ENCODE measurements around the gene PAQR6.

PAQR6 gene

DNA sequence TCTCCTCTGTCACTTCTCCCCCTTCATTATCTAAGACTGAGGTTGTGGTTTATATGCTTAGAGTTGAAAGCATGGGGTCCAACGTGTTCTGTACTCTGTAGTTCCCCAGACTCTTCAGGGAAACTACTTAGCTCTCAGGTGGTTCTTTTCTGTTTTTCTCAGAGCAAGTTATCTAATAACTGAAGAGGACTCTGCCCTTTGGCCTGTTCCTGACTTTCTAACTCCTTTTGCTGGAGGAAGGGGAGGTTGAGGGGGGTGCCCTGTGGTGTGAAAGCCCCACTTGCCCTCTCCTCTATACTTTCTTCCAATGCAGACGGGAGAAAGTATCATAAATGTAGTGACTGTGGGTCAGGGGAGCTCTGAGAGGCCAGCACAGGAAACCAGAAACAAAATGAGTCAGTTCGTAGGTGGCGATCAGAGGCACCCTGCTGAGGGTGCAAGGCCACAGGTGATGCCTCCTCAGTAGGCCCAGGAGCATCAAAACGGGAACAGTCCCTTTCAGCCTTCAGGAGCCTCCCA is 49.0 kb downstream of the PAQR6 start:
- DNase-seq (ENCODE audit: low read depth in 1 of 2, low spot score in 1 of 2): no peak
- no peaks in the 10 kb centered on the region for H3K27me3 ChIP-seq (ENCODE audit: insufficient read depth, poor library complexity, severe bottlenecking)
- no peak for TF ChIP-seq CTCF (IDR thresholded peaks at IDR 0.05; ENCODE audit: insufficient read depth, low read length)
- no peak for TF ChIP-seq POLR2AphosphoS5 (IDR thresholded peaks at IDR 0.05; ENCODE audit: low read depth)
- TF ChIP-seq SPI1 (IDR thresholded peaks at IDR 0.05; ENCODE audit: borderline replicate concordance, low read depth): no peak
- TF ChIP-seq GABPA (IDR thresholded peaks at IDR 0.05; ENCODE audit: low read depth): no peak
- no peak for TF ChIP-seq REST (IDR thresholded peaks at IDR 0.05; ENCODE audit: insufficient replicate concordance, low read depth)
- H3K27ac ChIP-seq (replicated peaks): no peak overlapping the region
- no peak overlapping the region for H3K4me3 ChIP-seq (replicated peaks; ENCODE audit: insufficient read depth, low read length)

- Histone ChIP-seq H3K27ac (replicated peaks) (no peak overlapping the region), H3K27me3 (ENCODE audit: insufficient read depth, poor library complexity, severe bottlenecking) (no peaks in the 10 kb centered on the region), H3K4me3 (replicated peaks; ENCODE audit: insufficient read depth, low read length) (no peak overlapping the region)
- DNase-seq (ENCODE audit: low read depth in 1 of 2, low spot score in 1 of 2): no peak
- TF ChIP-seq POLR2AphosphoS5 (IDR thresholded peaks at IDR 0.05; ENCODE audit: low read depth) (no peak), SPI1 (IDR thresholded peaks at IDR 0.05; ENCODE audit: borderline replicate concordance, low read depth) (no peak), REST (IDR thresholded peaks at IDR 0.05; ENCODE audit: insufficient replicate concordance, low read depth) (no peak), CTCF (IDR thresholded peaks at IDR 0.05; ENCODE audit: insufficient read depth, low read length) (no peak), GABPA (IDR thresholded peaks at IDR 0.05; ENCODE audit: low read depth) (no peak)
Observed at GRCh38 chr1:156196445-156196844, 51.4 kb downstream of the PAQR6 start.

DNA sequence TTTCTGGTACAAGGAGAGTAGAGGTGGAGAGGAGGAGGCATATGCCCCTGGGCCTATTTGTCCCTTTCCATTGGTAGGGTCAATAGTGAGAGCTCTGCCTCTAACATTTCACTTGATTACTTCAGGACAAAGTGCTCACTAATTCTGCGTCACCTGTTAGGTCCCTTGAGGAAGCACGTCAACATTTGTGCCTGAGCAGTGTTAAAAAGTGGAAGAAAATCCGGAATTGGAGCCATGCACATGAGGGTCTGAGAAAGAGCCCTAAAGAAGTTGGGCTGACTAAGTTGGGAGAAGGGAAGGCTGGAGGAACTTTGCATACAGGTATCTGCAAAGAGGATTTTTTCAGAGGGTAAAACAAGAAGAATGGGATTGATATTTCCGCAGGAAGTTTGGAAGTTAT is 52.0 kb downstream of the PAQR6 start:
- DNase-seq (ENCODE audit: low read depth in 1 of 2, low spot score in 1 of 2): no peak
- TF ChIP-seq SPI1 (IDR thresholded peaks at IDR 0.05; ENCODE audit: borderline replicate concordance, low read depth) (no peak), CTCF (IDR thresholded peaks at IDR 0.05; ENCODE audit: insufficient read depth, low read length) (no peak), REST (IDR thresholded peaks at IDR 0.05; ENCODE audit: insufficient replicate concordance, low read depth) (no peak), GABPA (IDR thresholded peaks at IDR 0.05; ENCODE audit: low read depth) (no peak), POLR2AphosphoS5 (IDR thresholded peaks at IDR 0.05; ENCODE audit: low read depth) (no peak)
- H3K27ac ChIP-seq (replicated peaks): no peak overlapping the region
- H3K27me3 ChIP-seq (ENCODE audit: insufficient read depth, poor library complexity, severe bottlenecking): no peaks in the 10 kb centered on the region
- H3K4me3 ChIP-seq (replicated peaks; ENCODE audit: insufficient read depth, low read length): no peak overlapping the region
